Measurements from ENCODE around the gene ATAD2B. TPM values are rescaled to one million over a fixed set of nuclear protein-coding genes. Genes with fewer than 3 reads are reported as not detected.

The ATAD2B gene
- total and polyA plus RNA-seq, 4 donors, result 2.3 to 16.2 (median 11.5) TPM

DNA sequence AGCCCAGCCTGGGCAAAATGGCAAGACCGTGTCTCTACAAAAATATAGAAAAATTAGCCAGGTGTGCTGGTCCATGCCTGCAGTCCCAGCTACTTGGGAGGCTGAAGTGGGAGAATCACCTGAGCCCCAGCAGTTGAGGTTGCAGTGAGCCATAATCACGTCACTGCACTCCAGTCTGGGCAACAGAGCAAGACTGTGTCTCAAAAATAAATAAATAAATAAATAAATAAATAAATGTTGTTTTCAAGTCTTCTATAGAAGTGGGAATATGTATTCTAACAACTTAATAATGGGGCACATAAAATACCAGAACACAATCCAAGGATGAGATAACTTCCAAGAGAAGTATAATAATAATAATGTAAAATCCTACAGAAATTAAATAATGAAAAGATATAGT is 23.9 kb downstream of the ATAD2B start (continued):
- TF ChIP-seq, protein P1, sequence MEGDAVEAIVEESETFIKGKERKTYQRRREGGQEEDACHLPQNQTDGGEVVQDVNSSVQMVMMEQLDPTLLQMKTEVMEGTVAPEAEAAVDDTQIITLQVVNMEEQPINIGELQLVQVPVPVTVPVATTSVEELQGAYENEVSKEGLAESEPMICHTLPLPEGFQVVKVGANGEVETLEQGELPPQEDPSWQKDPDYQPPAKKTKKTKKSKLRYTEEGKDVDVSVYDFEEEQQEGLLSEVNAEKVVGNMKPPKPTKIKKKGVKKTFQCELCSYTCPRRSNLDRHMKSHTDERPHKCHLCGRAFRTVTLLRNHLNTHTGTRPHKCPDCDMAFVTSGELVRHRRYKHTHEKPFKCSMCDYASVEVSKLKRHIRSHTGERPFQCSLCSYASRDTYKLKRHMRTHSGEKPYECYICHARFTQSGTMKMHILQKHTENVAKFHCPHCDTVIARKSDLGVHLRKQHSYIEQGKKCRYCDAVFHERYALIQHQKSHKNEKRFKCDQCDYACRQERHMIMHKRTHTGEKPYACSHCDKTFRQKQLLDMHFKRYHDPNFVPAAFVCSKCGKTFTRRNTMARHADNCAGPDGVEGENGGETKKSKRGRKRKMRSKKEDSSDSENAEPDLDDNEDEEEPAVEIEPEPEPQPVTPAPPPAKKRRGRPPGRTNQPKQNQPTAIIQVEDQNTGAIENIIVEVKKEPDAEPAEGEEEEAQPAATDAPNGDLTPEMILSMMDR (IDR thresholded peaks at IDR 0.05; ENCODE audit: low read depth, low read length, missing input control), result no peak
- TF ChIP-seq YY1 (IDR thresholded peaks at IDR 0.05), result no peak
- TF ChIP-seq JUND (IDR thresholded peaks at IDR 0.05), result no peak
- TF ChIP-seq TAF1 (conservative IDR thresholded peaks at IDR 0.05), result no peak
- TF ChIP-seq, protein P2, sequence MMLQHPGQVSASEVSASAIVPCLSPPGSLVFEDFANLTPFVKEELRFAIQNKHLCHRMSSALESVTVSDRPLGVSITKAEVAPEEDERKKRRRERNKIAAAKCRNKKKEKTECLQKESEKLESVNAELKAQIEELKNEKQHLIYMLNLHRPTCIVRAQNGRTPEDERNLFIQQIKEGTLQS (IDR thresholded peaks at IDR 0.05), result no peak
- TF ChIP-seq RAD21 (IDR thresholded peaks at IDR 0.05), result no peak
- TF ChIP-seq GABPA (IDR thresholded peaks at IDR 0.05 in 1 of 2, conservative IDR thresholded peaks at IDR 0.05 in 1 of 2), result no peak
- no peak for TF ChIP-seq FOXA2 (IDR thresholded peaks at IDR 0.05)
- no peak for TF ChIP-seq NR2F2 (IDR thresholded peaks at IDR 0.05)
- TF ChIP-seq SP1 (IDR thresholded peaks at IDR 0.05), result no peak

DNA sequence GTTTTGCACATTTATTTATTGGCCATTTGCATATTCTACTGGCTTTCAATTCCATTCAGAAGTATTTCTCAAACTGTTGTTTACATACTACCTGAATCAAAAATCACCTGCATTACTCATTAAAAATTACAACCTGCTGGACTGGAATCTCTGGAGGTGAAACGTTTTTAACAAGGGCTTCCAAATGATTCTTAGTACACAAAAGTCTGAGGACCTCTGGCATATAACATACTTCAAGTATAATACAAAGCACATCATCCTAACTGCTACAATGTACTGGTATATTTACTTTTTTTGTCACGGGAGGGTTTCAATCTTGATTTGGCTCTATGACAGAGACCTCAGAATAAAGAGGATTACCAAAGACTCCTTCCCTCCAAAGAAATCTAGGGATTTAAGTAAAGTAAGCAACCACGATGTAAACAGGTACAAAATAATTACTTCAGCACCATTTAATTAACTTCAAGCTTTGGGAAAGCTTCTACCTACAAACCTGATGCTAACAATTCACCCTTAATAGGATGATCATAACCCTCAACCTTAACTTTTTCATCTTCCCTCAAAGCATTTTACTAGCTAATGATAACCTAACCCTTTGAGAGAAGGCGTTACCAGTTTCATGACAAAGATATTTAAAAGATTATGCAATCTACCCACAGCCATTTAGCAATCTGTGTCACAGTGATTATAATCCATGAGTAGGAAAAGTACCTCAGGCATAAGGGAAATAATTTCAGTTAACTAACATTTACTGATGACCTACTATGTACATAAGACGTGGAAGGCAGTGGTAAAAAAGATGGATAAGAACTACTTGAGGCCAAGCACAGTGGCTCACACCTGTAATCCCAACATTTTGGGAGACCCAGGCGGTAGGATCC is 24.7 kb downstream of the ATAD2B start:
- no peak for DNase-seq (ENCODE audit: low spot score)
- TF ChIP-seq HNF4A (conservative IDR thresholded peaks at IDR 0.05) (no peak), NR2F2 (IDR thresholded peaks at IDR 0.05) (no peak), YY1 (IDR thresholded peaks at IDR 0.05) (peak; percentile 31)
- TF ChIP-seq, protein P2 (IDR thresholded peaks at IDR 0.05), result peak; percentile 34
- Histone ChIP-seq H3K36me3 (ENCODE audit: control insufficient read depth in 4 of 4, insufficient read depth in 3 of 4, low read depth in 1 of 4, low read length in 3 of 4) (no peaks in the 10 kb centered on the region), H3K27me3 (ENCODE audit: control insufficient read depth in 4 of 4, insufficient read depth in 4 of 4, low read length in 3 of 4) (no peaks in the 10 kb centered on the region), H3K9me3 (ENCODE audit: control insufficient read depth in 4 of 4, low read length in 3 of 4) (no peaks in the 10 kb centered on the region), H3K27ac (ENCODE audit: low read depth in 1 of 2, low read length in 2 of 2) (no peak overlapping the region), H3K4me1 (ENCODE audit: control insufficient read depth in 4 of 4, insufficient read depth in 4 of 4, low read length in 3 of 4) (peaks cover 0 to 10% (median 3%) of the 10 kb centered on the region in 4 donors), H3K4me3 (ENCODE audit: low read depth in 1 of 3, low read length in 3 of 3) (no peak overlapping the region), H3K9ac (ENCODE audit: low read depth in 1 of 2, low read length in 2 of 2) (no peak overlapping the region)
- WGBS, result 58% methylated on average over 6 of the region's 6 CpGs

DNA sequence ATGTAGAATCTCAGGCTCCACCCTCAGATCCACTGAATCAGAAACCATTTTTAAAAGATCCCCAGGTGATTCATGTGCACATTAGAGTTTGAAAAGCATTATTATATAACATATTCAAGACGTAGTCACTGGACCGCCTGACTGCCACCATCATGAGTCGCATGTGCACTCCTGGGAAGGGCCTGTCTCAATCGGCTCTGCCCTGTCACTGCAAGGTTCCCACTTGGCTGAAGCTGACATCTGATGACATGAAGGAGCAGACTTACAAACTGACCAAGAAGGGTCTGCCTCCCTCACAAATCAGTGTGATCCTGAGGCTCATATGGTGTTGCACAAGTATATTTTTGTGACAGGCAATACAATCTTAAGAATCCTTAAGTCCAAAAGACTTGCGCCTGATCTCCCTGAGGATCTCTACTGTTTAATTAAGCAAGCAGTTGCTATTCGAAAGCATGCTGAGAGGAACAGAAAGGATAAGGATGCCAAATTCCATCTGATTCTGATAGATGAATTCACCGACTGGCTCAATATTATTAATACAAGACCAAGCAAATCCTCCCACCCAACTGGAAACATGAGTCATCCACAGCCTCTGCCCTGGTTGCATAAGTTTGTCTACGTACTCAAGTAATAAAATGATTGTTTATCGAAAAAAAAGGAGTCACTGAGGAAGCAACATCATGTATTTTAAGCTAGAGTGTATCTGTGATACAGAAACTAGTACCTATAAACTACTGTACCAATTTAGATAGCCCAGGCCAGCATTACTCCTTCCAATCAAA is 26.2 kb downstream of the ATAD2B start:
- no peak overlapping the region for H3K9ac ChIP-seq (ENCODE audit: low read depth in 1 of 2, low read length in 2 of 2)
- H3K27ac ChIP-seq (ENCODE audit: low read depth in 1 of 2, low read length in 2 of 2), result no peak overlapping the region
- no peak for DNase-seq (ENCODE audit: low spot score)

More for the DNA sequence above, 26.2 kb downstream of the ATAD2B start:
- Histone ChIP-seq H3K9me3 (ENCODE audit: control insufficient read depth in 4 of 4, low read length in 3 of 4) (no peaks in the 10 kb centered on the region), H3K27me3 (ENCODE audit: control insufficient read depth in 4 of 4, insufficient read depth in 4 of 4, low read length in 3 of 4) (no peaks in the 10 kb centered on the region), H3K4me3 (ENCODE audit: low read depth in 1 of 3, low read length in 3 of 3) (no peak overlapping the region), H3K4me1 (ENCODE audit: control insufficient read depth in 4 of 4, insufficient read depth in 4 of 4, low read length in 3 of 4) (peaks cover 2 to 10% (median 4%) of the 10 kb centered on the region in 4 donors), H3K36me3 (ENCODE audit: control insufficient read depth in 4 of 4, insufficient read depth in 3 of 4, low read depth in 1 of 4, low read length in 3 of 4) (no peaks in the 10 kb centered on the region)
- 81% methylated on average over 9 of the region's 9 CpGs for WGBS
- TF ChIP-seq JUND (IDR thresholded peaks at IDR 0.05) (peak; percentile 63 to 80), FOXA1 (IDR thresholded peaks at IDR 0.05) (no peak), HNF4G (IDR thresholded peaks at IDR 0.05) (no peak), EGR1 (IDR thresholded peaks at IDR 0.05; ENCODE audit: low read depth in 2 of 2) (no peak), FOXA2 (IDR thresholded peaks at IDR 0.05) (no peak), GABPA (IDR thresholded peaks at IDR 0.05 in 1 of 2, conservative IDR thresholded peaks at IDR 0.05 in 1 of 2) (no peak)
- TF ChIP-seq, protein P3, sequence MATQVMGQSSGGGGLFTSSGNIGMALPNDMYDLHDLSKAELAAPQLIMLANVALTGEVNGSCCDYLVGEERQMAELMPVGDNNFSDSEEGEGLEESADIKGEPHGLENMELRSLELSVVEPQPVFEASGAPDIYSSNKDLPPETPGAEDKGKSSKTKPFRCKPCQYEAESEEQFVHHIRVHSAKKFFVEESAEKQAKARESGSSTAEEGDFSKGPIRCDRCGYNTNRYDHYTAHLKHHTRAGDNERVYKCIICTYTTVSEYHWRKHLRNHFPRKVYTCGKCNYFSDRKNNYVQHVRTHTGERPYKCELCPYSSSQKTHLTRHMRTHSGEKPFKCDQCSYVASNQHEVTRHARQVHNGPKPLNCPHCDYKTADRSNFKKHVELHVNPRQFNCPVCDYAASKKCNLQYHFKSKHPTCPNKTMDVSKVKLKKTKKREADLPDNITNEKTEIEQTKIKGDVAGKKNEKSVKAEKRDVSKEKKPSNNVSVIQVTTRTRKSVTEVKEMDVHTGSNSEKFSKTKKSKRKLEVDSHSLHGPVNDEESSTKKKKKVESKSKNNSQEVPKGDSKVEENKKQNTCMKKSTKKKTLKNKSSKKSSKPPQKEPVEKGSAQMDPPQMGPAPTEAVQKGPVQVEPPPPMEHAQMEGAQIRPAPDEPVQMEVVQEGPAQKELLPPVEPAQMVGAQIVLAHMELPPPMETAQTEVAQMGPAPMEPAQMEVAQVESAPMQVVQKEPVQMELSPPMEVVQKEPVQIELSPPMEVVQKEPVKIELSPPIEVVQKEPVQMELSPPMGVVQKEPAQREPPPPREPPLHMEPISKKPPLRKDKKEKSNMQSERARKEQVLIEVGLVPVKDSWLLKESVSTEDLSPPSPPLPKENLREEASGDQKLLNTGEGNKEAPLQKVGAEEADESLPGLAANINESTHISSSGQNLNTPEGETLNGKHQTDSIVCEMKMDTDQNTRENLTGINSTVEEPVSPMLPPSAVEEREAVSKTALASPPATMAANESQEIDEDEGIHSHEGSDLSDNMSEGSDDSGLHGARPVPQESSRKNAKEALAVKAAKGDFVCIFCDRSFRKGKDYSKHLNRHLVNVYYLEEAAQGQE (IDR thresholded peaks at IDR 0.05), result no peak
- TF ChIP-seq, protein P2 (IDR thresholded peaks at IDR 0.05), result no peak
